Neural progenitor cell (in vitro differentiated cells): ENCODE data around the gene CPA4. TPM values are rescaled to one million over a fixed set of nuclear protein-coding genes. Genes with fewer than 3 reads are reported as not detected.

Experiments
- DNase-seq: peaks from one replicate; pipeline ENCODE4 v3.0.0-alpha.2; 2016; ENCODE audit warnings: low spot score
- H2AFZ ChIP-seq: fragments of 200-600 bp; sonication (generic); replicated peaks from 2 replicates; pipeline ENCODE4 v1.6.1; 2016; ENCODE audit warnings: antibody characterized with exemption
- H3F3A ChIP-seq: fragments of 200-600 bp; sonication (generic); 2 replicates; pipeline ENCODE4 v1.6.1; 2016; ENCODE audit warnings: antibody characterized with exemption, low read depth
- H3K27ac ChIP-seq: fragments of 200-600 bp; sonication (generic); 2 replicates; pipeline ENCODE4 v1.5.1; 2016; ENCODE audit warnings: mild to moderate bottlenecking
- H3K27me3 ChIP-seq: fragments of 200-600 bp; sonication (generic); 2 replicates; pipeline ENCODE4 v1.6.1; 2016; ENCODE audit warnings: mild to moderate bottlenecking, moderate library complexity
- H3K36me3 ChIP-seq: fragments of 200-600 bp; sonication (generic); 2 replicates; pipeline ENCODE4 v1.5.1; 2016
- H3K4me1 ChIP-seq: fragments of 200-600 bp; sonication (generic); 2 replicates; pipeline ENCODE4 v1.6.1; 2016; ENCODE audit warnings: mixed run types
- H3K4me2 ChIP-seq: fragments of 200-600 bp; sonication (generic); 2 replicates; pipeline ENCODE4 v1.6.1; 2016
- H3K4me3 ChIP-seq: fragments of 200-600 bp; sonication (generic); 2 replicates; pipeline ENCODE4 v1.5.1; 2016
- H3K79me2 ChIP-seq: fragments of 200-600 bp; sonication (generic); 2 replicates; pipeline ENCODE4 v1.6.1; 2016; ENCODE audit warnings: low read depth
- H3K9ac ChIP-seq: fragments of 200-600 bp; sonication (generic); 2 replicates; pipeline ENCODE4 v1.6.1; 2016
- H3K9me3 ChIP-seq: fragments of 200-600 bp; sonication (generic); 2 replicates; pipeline ENCODE4 v1.5.1; 2016; ENCODE audit warnings: low read depth
- H4K20me1 ChIP-seq: fragments of 200-600 bp; sonication (generic); 2 replicates; pipeline ENCODE4 v1.6.1; 2016; ENCODE audit warnings: low read depth
- H3K27ac Mint-ChIP-seq: 3 replicates; pipeline ENCODE4 v1.8.0; 2021; ENCODE audit warnings: mixed read lengths
- H3K27me3 Mint-ChIP-seq: 2 replicates; pipeline ENCODE4 v1.8.0; 2022; ENCODE audit warnings: low read depth, mild to moderate bottlenecking, inconsistent platforms, moderate library complexity, mixed read lengths; ENCODE audit not compliant: insufficient read depth
- H3K36me3 Mint-ChIP-seq: 3 replicates; pipeline ENCODE4 v1.8.0; 2021; ENCODE audit warnings: mixed read lengths
- H3K4me1 Mint-ChIP-seq: 3 replicates; pipeline ENCODE4 v1.8.0; 2021; ENCODE audit warnings: mixed read lengths
- H3K4me3 Mint-ChIP-seq: 3 replicates; pipeline ENCODE4 v1.8.0; 2021; ENCODE audit warnings: mild to moderate bottlenecking, moderate library complexity, mixed read lengths
- H3K9me3 Mint-ChIP-seq: 3 replicates; pipeline ENCODE4 v1.8.0; 2020; ENCODE audit warnings: mixed read lengths
- EZH2 ChIP-seq: fragments of 200-600 bp; sonication (generic); IDR thresholded peaks from 2 replicates; pipeline ENCODE4 v1.6.1; 2017; ENCODE audit warnings: antibody characterized with exemption, mild to moderate bottlenecking, moderate library complexity
- EZH2phosphoT487 ChIP-seq: fragments of 200-600 bp; sonication (generic); IDR thresholded peaks from 2 replicates; pipeline ENCODE4 v1.6.1; 2017; ENCODE audit warnings: antibody characterized with exemption
- total RNA-seq: library from RNA; depleted of rRNA; stranded (reverse); fragments of >200 nt; gene quantifications from 2 replicates; pipeline ENCODE4 v1.2.3, GENCODE V29; 2015; ENCODE audit warnings: low replicate concordance
- TF ChIP-seq, protein P1 (sequence below): fragments of 200-600 bp; sonication (generic); IDR thresholded peaks from 2 replicates; pipeline ENCODE4 v1.5.1; 2017; ENCODE audit warnings: antibody characterized with exemption, mild to moderate bottlenecking

The CPA4 gene
- total RNA-seq, 1 donor from 2014 or later = not detected

GRCh38 chr7:130281260-130281659 is 11.7 kb upstream of the CPA4 start:
- no peak for TF ChIP-seq EZH2
- TF ChIP-seq, protein P1, sequence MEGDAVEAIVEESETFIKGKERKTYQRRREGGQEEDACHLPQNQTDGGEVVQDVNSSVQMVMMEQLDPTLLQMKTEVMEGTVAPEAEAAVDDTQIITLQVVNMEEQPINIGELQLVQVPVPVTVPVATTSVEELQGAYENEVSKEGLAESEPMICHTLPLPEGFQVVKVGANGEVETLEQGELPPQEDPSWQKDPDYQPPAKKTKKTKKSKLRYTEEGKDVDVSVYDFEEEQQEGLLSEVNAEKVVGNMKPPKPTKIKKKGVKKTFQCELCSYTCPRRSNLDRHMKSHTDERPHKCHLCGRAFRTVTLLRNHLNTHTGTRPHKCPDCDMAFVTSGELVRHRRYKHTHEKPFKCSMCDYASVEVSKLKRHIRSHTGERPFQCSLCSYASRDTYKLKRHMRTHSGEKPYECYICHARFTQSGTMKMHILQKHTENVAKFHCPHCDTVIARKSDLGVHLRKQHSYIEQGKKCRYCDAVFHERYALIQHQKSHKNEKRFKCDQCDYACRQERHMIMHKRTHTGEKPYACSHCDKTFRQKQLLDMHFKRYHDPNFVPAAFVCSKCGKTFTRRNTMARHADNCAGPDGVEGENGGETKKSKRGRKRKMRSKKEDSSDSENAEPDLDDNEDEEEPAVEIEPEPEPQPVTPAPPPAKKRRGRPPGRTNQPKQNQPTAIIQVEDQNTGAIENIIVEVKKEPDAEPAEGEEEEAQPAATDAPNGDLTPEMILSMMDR = no peak
- TF ChIP-seq EZH2phosphoT487 = no peak
- no peak for DNase-seq
- Mint-ChIP-seq H3K9me3 (peaks cover 22% of the 10 kb centered on the region), H3K4me1 (peaks cover 24% of the 10 kb centered on the region), H3K27me3 (peaks cover 11% of the 10 kb centered on the region), H3K27ac (no peak overlapping the region), H3K4me3 (no peak overlapping the region), H3K36me3 (peaks cover 3% of the 10 kb centered on the region)
- Histone ChIP-seq H3K79me2 (no peaks in the 10 kb centered on the region), H3K9me3 (no peaks in the 10 kb centered on the region), H3K4me1 (no peaks in the 10 kb centered on the region), H3F3A (no peaks in the 10 kb centered on the region), H3K9ac (no peak overlapping the region), H2AFZ (no peak overlapping the region), H3K27ac (no peak overlapping the region), H3K4me3 (no peak overlapping the region), H3K36me3 (no peaks in the 10 kb centered on the region), H3K27me3 (no peaks in the 10 kb centered on the region), H3K4me2 (no peak overlapping the region), H4K20me1 (no peaks in the 10 kb centered on the region)

GRCh38 chr7:130286881-130287280 is 6.1 kb upstream of the CPA4 start:
- no peak overlapping the region for H3K4me2 ChIP-seq
- H3K9ac ChIP-seq = no peak overlapping the region
- Mint-ChIP-seq H3K27ac (peak overlapping the region; percentile 59), H3K4me1 (no peaks in the 10 kb centered on the region), H3K36me3 (peaks cover 5% of the 10 kb centered on the region), H3K4me3 (no peak overlapping the region), H3K27me3 (peaks cover 14% of the 10 kb centered on the region), H3K9me3 (peaks cover 16% of the 10 kb centered on the region)
- TF ChIP-seq EZH2 (no peak), EZH2phosphoT487 (no peak)
- TF ChIP-seq, protein P1 = no peak
- no peaks in the 10 kb centered on the region for H3K9me3 ChIP-seq
- no peak overlapping the region for H2AFZ ChIP-seq
- no peaks in the 10 kb centered on the region for H3F3A ChIP-seq
- DNase-seq = no peak
- no peaks in the 10 kb centered on the region for H3K36me3 ChIP-seq
- H3K79me2 ChIP-seq = no peaks in the 10 kb centered on the region
- H4K20me1 ChIP-seq = no peaks in the 10 kb centered on the region
- H3K27me3 ChIP-seq = no peaks in the 10 kb centered on the region
- H3K4me3 ChIP-seq = no peak overlapping the region
- H3K27ac ChIP-seq = no peak overlapping the region
- H3K4me1 ChIP-seq = no peaks in the 10 kb centered on the region

GRCh38 chr7:130288168-130288567 is 4.8 kb upstream of the CPA4 start:
- Histone ChIP-seq H3K36me3 (no peaks in the 10 kb centered on the region), H3K27me3 (no peaks in the 10 kb centered on the region), H2AFZ (no peak overlapping the region), H3F3A (no peaks in the 10 kb centered on the region), H4K20me1 (no peaks in the 10 kb centered on the region), H3K4me2 (no peak overlapping the region), H3K27ac (no peak overlapping the region), H3K4me3 (no peak overlapping the region), H3K79me2 (no peaks in the 10 kb centered on the region), H3K4me1 (no peaks in the 10 kb centered on the region), H3K9ac (no peak overlapping the region), H3K9me3 (no peaks in the 10 kb centered on the region)
- TF ChIP-seq, protein P1 = no peak
- TF ChIP-seq EZH2phosphoT487 (no peak), EZH2 (no peak)
- peaks cover 5% of the 10 kb centered on the region for H3K36me3 Mint-ChIP-seq
- peaks cover 9% of the 10 kb centered on the region for H3K27me3 Mint-ChIP-seq
- peaks cover 19% of the 10 kb centered on the region for H3K9me3 Mint-ChIP-seq
- H3K4me1 Mint-ChIP-seq = no peaks in the 10 kb centered on the region
- no peak overlapping the region for H3K4me3 Mint-ChIP-seq
- DNase-seq = no peak
- H3K27ac Mint-ChIP-seq = no peak overlapping the region
